Endothelial cell of umbilical vein (primary cell): ENCODE measurements around the gene PIP5K1A. TPM values are rescaled to one million over a fixed set of nuclear protein-coding genes. Genes with fewer than 3 reads are reported as not detected.

Source experiments
- BruUV-seq: library from RNA; stranded (reverse); fragments of 400-500 nt; replicated peaks from 2 replicates; lab custom pipeline; 2021; lab: Mats Ljungman, UMichigan
- CTCF ChIA-PET: fragments of 300-600, 350-600 bp; sonication (Branson Sonifier 250); formaldehyde crosslinking; loops from one replicate; lab custom pipeline; 2021; ENCODE audit warnings: antibody characterized with exemption, inconsistent platforms; lab: Charles Lee
- POLR2A ChIA-PET: fragments of 300-600, 350-600 bp; sonication (Branson Sonifier 250); formaldehyde crosslinking; loops from one replicate; lab custom pipeline; 2021; ENCODE audit warnings: antibody characterized with exemption, inconsistent platforms; lab: Charles Lee
- DNase-seq: peaks from one replicate; pipeline ENCODE4 v3.0.0-alpha.2; 2011; ENCODE audit warnings: low read depth, low spot score
- FAIRE-seq: peaks from 2 replicates; lab custom pipeline; 2011; peaks lifted over from hg19 to GRCh38; lab: Jason Lieb, UNC
- H2AFZ ChIP-seq: 2 replicates; pipeline ENCODE4 v1.6.0; 2012; ENCODE audit warnings: low read depth, low read length, control low read depth, inconsistent platforms
- H3K27ac ChIP-seq: 2 replicates; pipeline ENCODE4 v1.5.1; 2011; ENCODE audit warnings: low read depth, mild to moderate bottlenecking, control low read depth, low read length, moderate library complexity; ENCODE audit not compliant: insufficient read depth
- H3K27me3 ChIP-seq, 2 experiments: 2 replicates each; pipeline versions ENCODE4 v1.6.0 to v1.6.1; 2011; ENCODE audit warnings: low read length in 2 of 2, mixed read lengths in 1 of 2; ENCODE audit not compliant: control insufficient read depth in 2 of 2, insufficient read depth in 2 of 2
- H3K36me3 ChIP-seq, 2 experiments: 2 replicates in 1 of 2; 3 replicates in 1 of 2; pipeline ENCODE4 v1.5.1; 2011; ENCODE audit warnings: low read length in 2 of 2, mild to moderate bottlenecking in 1 of 2, moderate library complexity in 1 of 2; ENCODE audit not compliant: control insufficient read depth in 2 of 2, insufficient read depth in 2 of 2; ENCODE audit errors: extremely low read depth in 1 of 2
- H3K4me1 ChIP-seq: 3 replicates; pipeline ENCODE4 v1.5.1; 2011; ENCODE audit warnings: mild to moderate bottlenecking, low read length; ENCODE audit not compliant: control insufficient read depth, insufficient read depth; ENCODE audit errors: extremely low read depth
- H3K4me2 ChIP-seq: 2 replicates; pipeline ENCODE4 v1.6.1; 2011; ENCODE audit warnings: low read length, control low read depth, mixed read lengths; ENCODE audit not compliant: insufficient read depth
- H3K4me3 ChIP-seq, 3 experiments: fragments of 200-600 bp in 1 of 3; sonication (generic), shearing (Covaris generic) in 1 of 3; replicated peaks in 1 of 3; 2 replicates each; pipeline ENCODE4 v1.5.1; 2011 to 2016; ENCODE audit warnings: control low read depth in 3 of 3, low read length in 3 of 3, mild to moderate bottlenecking in 2 of 3, inconsistent platforms in 1 of 3, low read depth in 1 of 3, moderate library complexity in 1 of 3; ENCODE audit not compliant: insufficient read depth in 1 of 3
- H3K79me2 ChIP-seq: 2 replicates; pipeline ENCODE4 v1.6.0; 2012; ENCODE audit warnings: low read length, inconsistent platforms; ENCODE audit not compliant: control insufficient read depth, insufficient read depth
- H3K9ac ChIP-seq: replicated peaks from 2 replicates; pipeline ENCODE3; 2011; ENCODE audit warnings: low read length, control low read depth; ENCODE audit not compliant: insufficient read depth; ENCODE audit errors: extremely low read depth
- H3K9me1 ChIP-seq: replicated peaks from 3 replicates; pipeline ENCODE4 v1.6.0; 2011; ENCODE audit warnings: mild to moderate bottlenecking, low read length; ENCODE audit not compliant: control insufficient read depth, insufficient read depth; ENCODE audit errors: extremely low read depth
- H3K9me3 ChIP-seq: replicated peaks from 2 replicates; pipeline ENCODE4 v1.5.1; 2012; ENCODE audit warnings: low read length, inconsistent platforms; ENCODE audit not compliant: control insufficient read depth, insufficient read depth
- H4K20me1 ChIP-seq: replicated peaks from 2 replicates; pipeline ENCODE3; 2011; ENCODE audit warnings: mild to moderate bottlenecking, low read length; ENCODE audit not compliant: control insufficient read depth, insufficient read depth; ENCODE audit errors: extremely low read depth
- EZH2 ChIP-seq: IDR thresholded peaks from 2 replicates; pipeline ENCODE4 v1.6.1; 2012; ENCODE audit warnings: borderline replicate concordance, low read depth, mild to moderate bottlenecking, moderate library complexity, low read length, inconsistent platforms; ENCODE audit not compliant: severe bottlenecking
- FOS ChIP-seq: IDR thresholded peaks from 2 replicates; pipeline ENCODE4 v1.6.1; 2011; ENCODE audit warnings: mild to moderate bottlenecking, low read length, moderate library complexity, borderline replicate concordance; ENCODE audit not compliant: insufficient read depth
- GATA2 ChIP-seq: IDR thresholded peaks from 2 replicates; pipeline ENCODE4 v1.7.0; 2011; ENCODE audit warnings: low read depth, mild to moderate bottlenecking, moderate library complexity, mixed read lengths, low read length; ENCODE audit not compliant: insufficient read length, insufficient read depth
- JUN ChIP-seq: IDR thresholded peaks from 2 replicates; pipeline ENCODE4 v1.6.1; 2011; ENCODE audit warnings: borderline replicate concordance, low read depth; ENCODE audit not compliant: insufficient read length, insufficient read depth
- MAX ChIP-seq: IDR thresholded peaks from 2 replicates; pipeline ENCODE4 v1.6.1; 2011; ENCODE audit not compliant: insufficient read depth, insufficient read length
- MYC ChIP-seq: IDR thresholded peaks from one replicate; pipeline ENCODE4 v1.6.1; 2011; ENCODE audit warnings: mild to moderate bottlenecking, low read depth, low read length
- POLR2A ChIP-seq: IDR thresholded peaks from 2 replicates; pipeline ENCODE4 v1.6.1; 2012; ENCODE audit warnings: low read depth, mild to moderate bottlenecking, control low read depth, low read length
- POLR2AphosphoS5 ChIP-seq: IDR thresholded peaks from 2 replicates; pipeline ENCODE4 v1.6.1; 2012; ENCODE audit warnings: low read depth, mild to moderate bottlenecking, control low read depth, low read length, moderate library complexity; ENCODE audit not compliant: insufficient read depth
- dilution Hi-C: fragments of 300-500 bp; cut with MboI; formaldehyde crosslinking; loops from one replicate; pipeline ENCODE4 v1.15.0; 2019; ENCODE audit warnings: low sequenced_read_pairs; ENCODE audit not compliant: extremely low pct_ligation_motif_present
- intact Hi-C: fragments of 100-400 bp; cut with micrococcal nuclease; formaldehyde crosslinking; loops from one replicate; pipeline ENCODE4 v1.10.0; 2022
- polyA plus RNA-seq, 4 experiments: library from polyadenylated mRNA; depleted of rRNA in 3 of 4; stranded (reverse) in 3 of 4; unstranded in 1 of 4; fragments of >200 nt; gene quantifications; 2 replicates each; pipeline versions ENCODE4 v1.2.1 to v1.2.3, GENCODE V29; 2011 to 2012; ENCODE audit warnings: missing spikeins in 1 of 4
- total RNA-seq: library from RNA; stranded (reverse); gene quantifications from 2 replicates; pipeline ENCODE4 v1.2.3, GENCODE V29; 2021
- TF ChIP-seq, protein P1 (sequence below), 2 donors: IDR thresholded peaks; 1 replicate in 1 of 2; 2 replicates in 1 of 2; pipeline ENCODE4 v1.5.1; 2011; ENCODE audit warnings: low read length in 2 of 2, mild to moderate bottlenecking in 2 of 2, moderate library complexity in 2 of 2, control low read depth in 1 of 2, inconsistent platforms in 1 of 2, low read depth in 1 of 2; ENCODE audit not compliant: insufficient read depth in 1 of 2; ENCODE audit errors: extremely low read depth in 1 of 2

Gene PIP5K1A
- total and polyA plus RNA-seq, 2 donors (not counting 3 experiments of a cell fraction or from before 2014, with no cell fraction given): 72.1 to 79.3 TPM

GRCh38 chr1:151287341-151287699 lies 89.0 kb downstream of the PIP5K1A start:
- Histone ChIP-seq H3K9me3 (no peaks in the 10 kb centered on the region), H3K4me3 (no peak overlapping the region), H4K20me1 (no peaks in the 10 kb centered on the region), H2AFZ (no peak overlapping the region), H3K36me3 (peaks cover 0 to 56% of the 10 kb centered on the region in 2 experiments), H3K4me1 (peaks cover 6% of the 10 kb centered on the region), H3K9me1 (no peaks in the 10 kb centered on the region), H3K79me2 (peaks cover 8% of the 10 kb centered on the region), H3K27me3 (no peaks in the 10 kb centered on the region), H3K27ac (no peak overlapping the region), H3K4me2 (no peak overlapping the region), H3K9ac (no peak overlapping the region)
- POLR2A ChIA-PET: no interaction called here
- no TSS peak for BruUV-seq
- dilution Hi-C loops (no loop called here), intact Hi-C loops (no loop called here)
- FAIRE-seq (no peak), DNase-seq (no peak)
- TF ChIP-seq JUN (no peak), POLR2A (no peak), EZH2 (no peak), POLR2AphosphoS5 (no peak), GATA2 (no peak), MYC (no peak), FOS (no peak), MAX (no peak)
- TF ChIP-seq, protein P1, sequence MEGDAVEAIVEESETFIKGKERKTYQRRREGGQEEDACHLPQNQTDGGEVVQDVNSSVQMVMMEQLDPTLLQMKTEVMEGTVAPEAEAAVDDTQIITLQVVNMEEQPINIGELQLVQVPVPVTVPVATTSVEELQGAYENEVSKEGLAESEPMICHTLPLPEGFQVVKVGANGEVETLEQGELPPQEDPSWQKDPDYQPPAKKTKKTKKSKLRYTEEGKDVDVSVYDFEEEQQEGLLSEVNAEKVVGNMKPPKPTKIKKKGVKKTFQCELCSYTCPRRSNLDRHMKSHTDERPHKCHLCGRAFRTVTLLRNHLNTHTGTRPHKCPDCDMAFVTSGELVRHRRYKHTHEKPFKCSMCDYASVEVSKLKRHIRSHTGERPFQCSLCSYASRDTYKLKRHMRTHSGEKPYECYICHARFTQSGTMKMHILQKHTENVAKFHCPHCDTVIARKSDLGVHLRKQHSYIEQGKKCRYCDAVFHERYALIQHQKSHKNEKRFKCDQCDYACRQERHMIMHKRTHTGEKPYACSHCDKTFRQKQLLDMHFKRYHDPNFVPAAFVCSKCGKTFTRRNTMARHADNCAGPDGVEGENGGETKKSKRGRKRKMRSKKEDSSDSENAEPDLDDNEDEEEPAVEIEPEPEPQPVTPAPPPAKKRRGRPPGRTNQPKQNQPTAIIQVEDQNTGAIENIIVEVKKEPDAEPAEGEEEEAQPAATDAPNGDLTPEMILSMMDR (IDR thresholded peaks at IDR 0.05; ENCODE audit: extremely low read depth in 1 of 2, insufficient read depth in 1 of 2, low read depth in 1 of 2, low read length in 2 of 2): no peak
- CTCF ChIA-PET: interaction anchor here (1.1 kb wide), 1 partner anchor 14 kb away, joined by 5 read pairs; no protein-coding TSS in a partner anchor
